Omental fat pad (tissue), 4 donors: ENCODE data around the gene RTN4. TPM values are rescaled to one million over a fixed set of nuclear protein-coding genes. Genes with fewer than 3 reads are reported as not detected.

Experiments used
- ATAC-seq: fragments of 150-250 bp; one replicate; pipeline ENCODE4 v1.9.1; 2016; ENCODE audit warnings: mild to moderate bottlenecking, moderate library complexity; ENCODE audit not compliant: low FRiP score
- DNase-seq: peaks from one replicate; pipeline ENCODE4 v3.0.0-alpha.2; 2019; ENCODE audit warnings: low spot score
- CTCF ChIP-seq, 3 donors: fragments of 450-650 bp; IDR thresholded peaks; one replicate each; pipeline ENCODE4 v1.5.1; 2016 to 2017; ENCODE audit warnings: antibody characterized with exemption in 3 of 3, mild to moderate bottlenecking in 3 of 3, moderate library complexity in 2 of 3
- total RNA-seq, 4 donors: library from RNA; depleted of rRNA; stranded (reverse); fragments of >200 nt; gene quantifications; one replicate each; pipeline ENCODE4 v1.1.0, GENCODE V29; 2016

The RTN4 gene
- total RNA-seq = 100 to 1,000 TPM; 308 to 566 (median 400) TPM

- ATAC-seq (peak; percentile 93), DNase-seq (peak; percentile 89)
- TF ChIP-seq CTCF (IDR thresholded peaks at IDR 0.05) = no peak
Measured at GRCh38 chr2:55050100-55050994, at the start of gene RTN4. Gene RTN4, minus strand, starts transcription at chr2:55050451. Its CDS starts 151 bp downstream, at chr2:55050300.

GRCh38 chr2:55099493-55099877 lies 49.2 kb upstream of the RTN4 start:
- DNase-seq (no peak), ATAC-seq (no peak)
- no peak for TF ChIP-seq CTCF (IDR thresholded peaks at IDR 0.05)

GRCh38 chr2:55097461-55098410 lies 47.5 kb upstream of the RTN4 start:
- ATAC-seq (no peak), DNase-seq (no peak)
- TF ChIP-seq CTCF (IDR thresholded peaks at IDR 0.05) = no peak

- TF ChIP-seq CTCF (IDR thresholded peaks at IDR 0.05) = no peak
- DNase-seq = no peak
- ATAC-seq = peak; percentile 40
Measured at GRCh38 chr2:55097082-55097460, 46.8 kb upstream of the RTN4 start.

GRCh38 chr2:55096586-55096985 lies 46.3 kb upstream of the RTN4 start:
- DNase-seq (no peak), ATAC-seq (no peak)
- no peak for TF ChIP-seq CTCF (IDR thresholded peaks at IDR 0.05)

- ATAC-seq (no peak), DNase-seq (no peak)
- TF ChIP-seq CTCF (IDR thresholded peaks at IDR 0.05) = no peak
Measured at GRCh38 chr2:55093381-55093780, 43.1 kb upstream of the RTN4 start.
